Sigmoid colon (tissue), 4 donors: Measurements from ENCODE around the gene TMSB10.

Experiments
- POLR2AphosphoS5 ChIP-seq, 4 donors: sonication (generic); formaldehyde crosslinking; IDR thresholded peaks; one replicate each; pipeline ENCODE4 v1.6.1; 2017; ENCODE audit warnings: antibody characterized with exemption in 4 of 4
- TF ChIP-seq, protein P1 (sequence below), 4 experiments: fragments of 450-650 bp in 3 of 4; fragments of 200-600 bp in 1 of 4; IDR thresholded peaks; one replicate each; pipeline ENCODE4 v1.5.1; 2016 to 2019; ENCODE audit warnings: antibody characterized with exemption in 4 of 4, mild to moderate bottlenecking in 3 of 4, moderate library complexity in 2 of 4

DNA sequence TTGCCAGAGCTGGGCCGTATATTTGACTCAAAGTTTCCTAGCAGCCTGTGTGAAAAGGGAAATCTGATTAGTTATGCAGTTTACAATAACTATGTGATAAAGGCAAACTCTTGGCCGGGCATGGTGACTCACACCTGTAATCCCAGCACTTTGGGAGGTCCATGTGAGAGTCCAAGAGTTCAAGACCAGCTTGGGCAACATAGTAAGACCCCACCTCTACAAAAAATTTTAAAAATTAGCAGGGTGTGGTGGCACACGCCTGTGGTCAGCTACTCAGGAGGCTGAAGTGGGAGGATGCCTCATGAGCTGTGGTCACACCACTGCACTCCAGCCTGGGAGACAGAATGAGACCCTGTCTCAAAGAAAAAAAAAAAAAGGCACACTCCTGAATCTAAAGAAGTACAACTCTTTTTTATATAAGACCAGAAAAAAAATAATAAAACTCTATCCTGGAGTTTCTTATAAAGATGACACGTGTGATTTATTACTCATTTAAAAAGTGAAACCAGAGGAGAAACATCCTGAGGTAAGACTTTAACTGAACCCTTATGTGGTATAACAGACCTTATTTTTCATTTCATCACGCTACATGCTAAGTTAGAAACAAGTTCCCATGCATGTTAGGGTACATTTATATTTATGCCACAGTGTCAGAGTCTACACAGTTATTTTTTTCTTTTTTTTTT, 32.9 kb downstream of the TMSB10 start:
- TF ChIP-seq, protein P1, sequence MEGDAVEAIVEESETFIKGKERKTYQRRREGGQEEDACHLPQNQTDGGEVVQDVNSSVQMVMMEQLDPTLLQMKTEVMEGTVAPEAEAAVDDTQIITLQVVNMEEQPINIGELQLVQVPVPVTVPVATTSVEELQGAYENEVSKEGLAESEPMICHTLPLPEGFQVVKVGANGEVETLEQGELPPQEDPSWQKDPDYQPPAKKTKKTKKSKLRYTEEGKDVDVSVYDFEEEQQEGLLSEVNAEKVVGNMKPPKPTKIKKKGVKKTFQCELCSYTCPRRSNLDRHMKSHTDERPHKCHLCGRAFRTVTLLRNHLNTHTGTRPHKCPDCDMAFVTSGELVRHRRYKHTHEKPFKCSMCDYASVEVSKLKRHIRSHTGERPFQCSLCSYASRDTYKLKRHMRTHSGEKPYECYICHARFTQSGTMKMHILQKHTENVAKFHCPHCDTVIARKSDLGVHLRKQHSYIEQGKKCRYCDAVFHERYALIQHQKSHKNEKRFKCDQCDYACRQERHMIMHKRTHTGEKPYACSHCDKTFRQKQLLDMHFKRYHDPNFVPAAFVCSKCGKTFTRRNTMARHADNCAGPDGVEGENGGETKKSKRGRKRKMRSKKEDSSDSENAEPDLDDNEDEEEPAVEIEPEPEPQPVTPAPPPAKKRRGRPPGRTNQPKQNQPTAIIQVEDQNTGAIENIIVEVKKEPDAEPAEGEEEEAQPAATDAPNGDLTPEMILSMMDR (IDR thresholded peaks at IDR 0.05), result no peak
- TF ChIP-seq POLR2AphosphoS5 (IDR thresholded peaks at IDR 0.05), result no peak
